ENCODE results near the gene SLCO2A1. TPM values are rescaled to one million over a fixed set of nuclear protein-coding genes. Genes with fewer than 3 reads are reported as not detected.

SLCO2A1 gene
- total and polyA plus RNA-seq, 5 donors = 17.1 to 100 (median 36.1) TPM

DNA sequence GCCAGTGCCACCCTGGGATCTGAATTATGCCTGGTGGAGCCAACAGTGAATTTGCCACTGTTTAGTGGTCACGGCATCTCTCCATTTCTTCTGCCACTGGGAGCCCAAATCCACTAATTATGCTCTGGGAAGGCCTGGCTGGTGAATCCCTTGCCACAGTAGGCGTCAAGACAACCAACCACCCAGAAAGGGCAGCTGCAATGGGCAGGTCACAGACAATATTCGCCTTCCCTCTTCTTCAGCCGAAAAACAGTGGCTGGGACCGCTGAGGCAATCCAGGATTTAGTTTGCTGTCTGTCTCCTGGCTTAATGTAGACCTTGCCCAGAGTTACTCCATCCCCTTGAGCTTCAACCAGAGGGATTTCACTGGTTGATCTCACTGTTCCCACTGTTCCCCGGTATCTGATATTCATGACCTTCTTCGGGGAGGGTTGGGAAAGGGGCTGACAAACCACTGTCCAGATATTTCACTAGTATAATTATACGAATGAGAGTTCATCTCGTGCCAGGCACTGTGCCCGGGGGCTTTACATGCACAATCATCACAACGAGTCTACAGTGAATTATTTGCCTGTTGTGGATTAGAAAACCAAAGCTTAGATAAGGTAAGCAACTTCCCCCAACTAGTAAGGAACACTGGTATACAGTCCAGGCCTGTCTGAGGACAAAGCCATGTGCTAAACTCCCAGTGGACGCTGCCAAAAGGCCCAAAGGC is 84.2 kb downstream of the SLCO2A1 start:
- DNase-seq = no peak
- Histone ChIP-seq H3K9me3 (ENCODE audit: control insufficient read depth, low read length) (no peaks in the 10 kb centered on the region), H3K4me3 (ENCODE audit: low read length) (no peak overlapping the region), H3K27ac (ENCODE audit: low read length) (peak overlapping the region; percentile 59), H3K4me1 (ENCODE audit: control insufficient read depth, insufficient read depth, low read length) (peaks cover 17% of the 10 kb centered on the region), H3K27me3 (ENCODE audit: control insufficient read depth, insufficient read depth) (no peaks in the 10 kb centered on the region)
- 83% methylated on average over 12 of the region's 12 CpGs for WGBS
- no peak for ATAC-seq
- intact Hi-C loops (cut with DNase I) = no loop called here

DNA sequence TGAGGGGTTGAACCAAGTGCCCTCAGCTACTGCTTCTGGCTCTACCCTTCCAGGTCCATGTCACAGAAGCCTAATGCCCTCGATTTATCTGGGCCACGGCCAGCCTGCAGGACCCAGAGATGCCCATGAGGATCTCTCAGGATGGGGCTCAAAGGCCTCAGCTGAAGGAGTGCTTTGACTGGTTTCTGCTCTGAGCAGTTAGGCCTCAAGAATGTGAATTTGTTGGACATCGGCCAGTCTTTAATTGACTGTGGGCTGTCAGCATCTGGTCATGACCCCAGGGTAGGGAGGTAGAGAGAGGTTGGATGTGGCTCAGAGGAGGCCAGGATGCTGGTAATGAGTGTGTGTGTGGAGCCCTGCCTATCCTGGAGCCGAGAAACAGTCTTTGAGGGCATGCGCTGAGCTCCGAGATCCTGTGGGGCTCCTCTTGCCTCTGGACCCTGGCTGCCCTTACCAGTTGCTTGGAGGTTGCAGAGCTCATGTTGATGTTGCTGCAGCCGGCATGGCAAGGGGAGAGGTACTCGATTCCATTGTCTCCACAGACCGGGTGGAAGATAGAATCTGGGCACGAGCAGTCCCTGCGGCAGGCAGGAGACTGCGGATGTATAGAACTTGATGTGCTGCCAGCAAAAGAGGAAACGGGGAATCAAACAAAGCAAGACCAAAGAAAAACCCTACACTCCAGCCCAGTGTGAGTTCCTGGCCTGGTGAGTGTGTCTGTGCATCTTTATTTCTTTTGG is 84.9 kb downstream of the SLCO2A1 start:
- DNase-seq = peak in 2 of 3 donors; percentile 49 to 75
- ATAC-seq = peak; percentile 63 to 65
- Histone ChIP-seq H3K4me1 (ENCODE audit: control insufficient read depth, insufficient read depth, low read length) (peaks cover 17% of the 10 kb centered on the region), H3K27ac (ENCODE audit: low read length) (peak overlapping the region; percentile 60), H3K27me3 (ENCODE audit: control insufficient read depth, insufficient read depth) (no peaks in the 10 kb centered on the region), H3K4me3 (ENCODE audit: low read length) (no peak overlapping the region), H3K9me3 (ENCODE audit: control insufficient read depth, low read length) (no peaks in the 10 kb centered on the region)
- intact Hi-C loops (cut with DNase I) = no loop called here
- 51% methylated on average over 13 of the region's 13 CpGs for WGBS

DNA sequence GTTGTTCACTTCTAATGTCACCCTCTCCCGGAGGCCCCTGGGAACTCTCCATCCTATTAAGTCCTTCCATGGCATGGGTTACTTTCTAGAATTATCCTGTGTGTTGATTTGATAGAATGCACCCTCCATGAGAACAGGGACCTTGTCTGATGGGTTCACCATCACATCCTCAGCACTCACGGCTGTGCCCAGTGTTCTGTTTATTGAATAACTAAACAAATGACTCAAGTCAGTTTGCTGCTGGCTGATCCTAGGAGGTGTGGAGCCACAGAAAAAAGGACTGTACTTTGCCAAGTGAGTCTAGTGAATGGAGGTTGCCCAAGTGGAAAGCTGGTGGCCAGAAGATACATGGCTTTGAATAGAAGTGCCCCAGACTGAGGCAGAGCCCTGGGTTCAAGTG is 85.5 kb downstream of the SLCO2A1 start:
- no peak for ATAC-seq

DNA sequence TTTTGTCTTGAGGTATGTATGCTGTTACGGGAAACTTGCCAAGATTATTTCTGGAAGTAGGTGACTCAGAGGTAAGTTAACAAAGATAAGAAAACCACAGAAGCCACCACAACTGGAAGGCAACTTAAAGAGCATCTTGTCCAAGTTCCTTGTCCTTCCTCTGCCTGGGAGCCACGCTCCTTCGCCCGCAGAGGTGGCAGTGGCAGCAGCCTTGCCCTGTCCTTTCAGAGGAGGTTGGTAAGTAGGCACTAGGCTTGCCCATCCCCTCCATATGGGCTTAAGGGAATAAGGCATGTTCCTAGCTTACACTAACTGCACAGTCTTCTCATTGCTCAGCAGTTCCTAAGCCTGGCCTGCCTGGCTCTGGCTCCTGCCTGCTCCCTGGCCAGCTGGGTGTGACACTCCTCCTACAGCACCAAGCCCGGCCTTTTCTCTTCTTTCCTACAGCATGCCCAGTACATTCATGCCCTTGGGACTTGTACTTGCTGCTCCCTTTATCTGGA is 86.0 kb downstream of the SLCO2A1 start:
- DNase-seq (no peak), ATAC-seq (peak; percentile 12 to 15)
- intact Hi-C loops (cut with DNase I) = no loop called here
- 71% methylated on average over 5 of the region's 5 CpGs for WGBS
- H3K4me1 ChIP-seq (ENCODE audit: control insufficient read depth, insufficient read depth, low read length) = peaks cover 12% of the 10 kb centered on the region
- no peak overlapping the region for H3K4me3 ChIP-seq (ENCODE audit: low read length)
- H3K27ac ChIP-seq (ENCODE audit: low read length) = peak overlapping the region; percentile 12
- no peaks in the 10 kb centered on the region for H3K9me3 ChIP-seq (ENCODE audit: control insufficient read depth, low read length)
- H3K27me3 ChIP-seq (ENCODE audit: control insufficient read depth, insufficient read depth) = no peaks in the 10 kb centered on the region

More for the DNA sequence above, 85.5 kb downstream of the SLCO2A1 start:
- Histone ChIP-seq H3K9me3 (ENCODE audit: control insufficient read depth, low read length) (no peaks in the 10 kb centered on the region), H3K27ac (ENCODE audit: low read length) (peak overlapping the region; percentile 60), H3K4me1 (ENCODE audit: control insufficient read depth, insufficient read depth, low read length) (peaks cover 15% of the 10 kb centered on the region), H3K27me3 (ENCODE audit: control insufficient read depth, insufficient read depth) (no peaks in the 10 kb centered on the region), H3K4me3 (ENCODE audit: low read length) (no peak overlapping the region)
- DNase-seq = no peak
- intact Hi-C loops (cut with DNase I) = no loop called here
- WGBS = 85% methylated on average over 2 of the region's 2 CpGs

DNA sequence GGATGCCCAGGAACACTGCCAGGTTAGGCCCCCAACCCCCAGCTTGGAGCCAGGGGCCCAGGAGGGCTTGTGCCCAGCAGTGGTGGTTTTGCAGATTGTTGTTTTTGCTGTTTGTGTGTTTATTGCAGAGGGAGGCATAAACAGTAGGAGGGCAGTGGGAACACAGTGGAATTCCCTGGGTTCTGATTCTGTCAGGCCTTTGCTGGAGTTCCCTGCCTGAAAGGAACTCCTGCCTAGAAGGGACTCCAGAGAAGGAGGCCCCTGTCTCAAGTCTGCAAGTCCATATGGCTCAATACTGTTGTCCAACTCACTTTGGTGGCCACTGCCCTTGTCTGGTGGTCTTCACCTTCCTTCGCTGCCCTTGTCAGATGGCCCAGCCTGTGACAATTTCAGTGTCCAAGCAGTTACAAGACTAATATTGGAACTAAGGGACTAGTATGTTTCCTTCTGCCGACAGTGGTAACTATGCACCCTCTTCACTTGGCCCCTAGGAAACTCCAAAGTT is 86.6 kb downstream of the SLCO2A1 start:
- peaks cover 12% of the 10 kb centered on the region for H3K4me1 ChIP-seq (ENCODE audit: control insufficient read depth, insufficient read depth, low read length)
- no peak overlapping the region for H3K4me3 ChIP-seq (ENCODE audit: low read length)
- no peak overlapping the region for H3K27ac ChIP-seq (ENCODE audit: low read length)
- DNase-seq (no peak), ATAC-seq (no peak)
- H3K9me3 ChIP-seq (ENCODE audit: control insufficient read depth, low read length) = no peaks in the 10 kb centered on the region
- 96% methylated on average over 2 of the region's 2 CpGs for WGBS
- H3K27me3 ChIP-seq (ENCODE audit: control insufficient read depth, insufficient read depth) = no peaks in the 10 kb centered on the region
- intact Hi-C loops (cut with DNase I) = no loop called here

DNA sequence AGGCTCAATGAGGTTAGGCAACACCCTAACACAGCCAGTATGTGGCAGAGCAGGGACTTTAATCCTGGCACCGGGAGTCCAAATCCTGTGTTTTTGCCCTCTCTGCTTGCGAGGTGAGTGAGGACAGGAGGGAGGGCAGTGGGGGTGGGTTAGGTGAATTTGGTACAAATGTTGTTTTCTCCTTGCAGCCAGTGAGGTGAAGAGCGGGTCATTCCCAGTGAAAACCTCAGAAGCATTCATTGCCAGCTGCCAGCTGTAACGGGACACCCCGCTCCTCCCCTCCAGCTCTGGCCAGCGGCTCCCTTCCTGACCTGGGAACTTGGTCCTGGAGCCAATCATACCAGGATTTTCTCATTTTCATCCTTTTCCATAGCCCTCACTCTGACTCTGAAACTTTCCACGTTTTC is 88.3 kb downstream of the SLCO2A1 start:
- ATAC-seq (no peak), DNase-seq (no peak)
- Histone ChIP-seq H3K4me1 (ENCODE audit: control insufficient read depth, insufficient read depth, low read length) (peaks cover 12% of the 10 kb centered on the region), H3K4me3 (ENCODE audit: low read length) (no peak overlapping the region), H3K27ac (ENCODE audit: low read length) (no peak overlapping the region), H3K27me3 (ENCODE audit: control insufficient read depth, insufficient read depth) (no peaks in the 10 kb centered on the region), H3K9me3 (ENCODE audit: control insufficient read depth, low read length) (no peaks in the 10 kb centered on the region)
- intact Hi-C loops (cut with DNase I) = no loop called here
- 49% methylated on average over 7 of the region's 7 CpGs for WGBS

DNA sequence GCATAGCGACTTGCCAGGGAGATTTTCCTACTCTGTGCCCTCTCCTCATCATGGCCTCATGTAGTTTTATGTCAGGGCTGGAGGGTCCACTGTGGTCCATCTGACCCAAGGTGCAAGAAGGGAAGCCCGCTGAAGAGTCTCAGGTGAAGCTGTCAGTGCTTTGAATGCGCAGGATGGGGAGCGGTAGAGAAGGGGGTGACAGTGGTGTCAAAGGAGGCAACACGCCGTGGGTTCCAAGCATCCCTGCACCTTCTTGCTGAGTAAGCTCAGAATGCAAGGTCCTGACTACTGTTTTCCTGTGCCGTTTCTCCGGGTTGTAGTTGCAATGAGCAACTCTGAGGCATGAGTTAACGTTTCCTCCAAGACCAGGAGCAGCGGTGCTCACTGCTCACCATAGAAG is 89.2 kb downstream of the SLCO2A1 start:
- H3K4me1 ChIP-seq (ENCODE audit: control insufficient read depth, insufficient read depth, low read length) = peaks cover 11% of the 10 kb centered on the region
- 84% methylated on average over 10 of the region's 10 CpGs for WGBS

DNA sequence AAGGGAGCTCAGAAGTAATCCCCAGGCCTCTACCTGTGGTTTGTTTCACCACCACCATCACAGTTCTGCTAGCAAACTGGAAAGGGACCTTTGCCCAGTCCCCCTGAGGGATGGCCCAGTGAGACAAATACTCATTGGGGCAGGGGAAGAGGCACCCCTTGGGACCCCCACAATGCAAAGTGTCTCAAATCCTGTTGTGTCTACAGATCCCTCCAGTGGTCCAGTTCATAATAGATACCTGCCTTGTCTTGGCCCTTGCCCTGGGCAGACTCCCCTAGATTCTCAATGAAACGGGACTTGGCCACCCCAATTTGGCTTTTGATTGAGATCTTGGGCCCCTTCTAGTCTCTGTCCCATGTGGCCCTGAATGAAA is 90.3 kb downstream of the SLCO2A1 start:
- 83% methylated on average over 1 of the region's 1 CpG for WGBS
- Histone ChIP-seq H3K4me1 (ENCODE audit: control insufficient read depth, insufficient read depth, low read length) (peaks cover 9% of the 10 kb centered on the region), H3K9me3 (ENCODE audit: control insufficient read depth, low read length) (no peaks in the 10 kb centered on the region), H3K4me3 (ENCODE audit: low read length) (no peak overlapping the region), H3K27ac (ENCODE audit: low read length) (no peak overlapping the region), H3K27me3 (ENCODE audit: control insufficient read depth, insufficient read depth) (no peaks in the 10 kb centered on the region)
- intact Hi-C loops (cut with DNase I) = loop anchor here in 2 of 4 donors (10.0 kb wide), 2 partner anchors 95 to 275 kb away; no protein-coding TSS in a partner anchor
- ATAC-seq (no peak), DNase-seq (no peak)

More for the DNA sequence above, 89.2 kb downstream of the SLCO2A1 start:
- no peaks in the 10 kb centered on the region for H3K27me3 ChIP-seq (ENCODE audit: control insufficient read depth, insufficient read depth)
- H3K27ac ChIP-seq (ENCODE audit: low read length) = no peak overlapping the region
- no peak overlapping the region for H3K4me3 ChIP-seq (ENCODE audit: low read length)
- no peak for ATAC-seq
- intact Hi-C loops (cut with DNase I) = no loop called here
- no peaks in the 10 kb centered on the region for H3K9me3 ChIP-seq (ENCODE audit: control insufficient read depth, low read length)
- DNase-seq = no peak

DNA sequence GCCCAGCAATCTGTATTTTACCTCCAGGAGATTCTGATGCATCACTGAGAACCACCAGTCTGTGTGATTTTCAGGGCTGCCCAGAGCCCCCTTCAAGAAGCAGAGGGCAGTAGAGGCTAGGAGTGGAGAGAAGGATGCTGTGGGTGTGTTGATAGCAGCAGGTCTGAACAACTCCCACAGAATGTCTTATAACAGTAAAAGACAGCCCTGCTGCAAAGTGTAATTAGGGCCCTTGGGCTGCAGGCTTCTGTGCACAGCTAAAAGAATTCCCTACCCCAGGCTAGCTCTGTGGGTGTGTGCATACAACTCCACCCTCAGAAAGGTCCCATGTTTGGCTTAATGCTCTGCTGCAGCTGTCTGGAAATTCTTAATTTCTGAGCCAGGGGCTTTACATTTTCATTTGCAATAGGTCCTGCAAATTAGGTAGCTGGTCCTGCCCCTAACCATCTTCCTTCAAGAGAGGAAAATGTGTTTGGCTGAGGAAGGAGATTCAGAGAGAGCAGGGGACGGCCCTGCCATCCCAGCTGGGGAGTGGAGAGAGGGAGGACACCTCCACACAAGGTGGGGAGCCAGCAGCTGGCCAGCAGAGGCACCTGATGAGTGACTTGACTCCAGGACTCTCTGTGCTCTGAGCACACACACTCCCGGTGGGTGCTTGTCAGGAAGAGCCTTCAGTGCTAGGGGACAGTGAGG is 90.8 kb downstream of the SLCO2A1 start:
- no peak overlapping the region for H3K4me3 ChIP-seq (ENCODE audit: low read length)
- no peak for DNase-seq
- peaks cover 5% of the 10 kb centered on the region for H3K4me1 ChIP-seq (ENCODE audit: control insufficient read depth, insufficient read depth, low read length)
- intact Hi-C loops (cut with DNase I) = loop anchor here in 2 of 4 donors (10.0 kb wide), 2 partner anchors 96 to 276 kb away; no protein-coding TSS in a partner anchor
- no peaks in the 10 kb centered on the region for H3K9me3 ChIP-seq (ENCODE audit: control insufficient read depth, low read length)
- 91% methylated on average over 2 of the region's 2 CpGs for WGBS
- H3K27me3 ChIP-seq (ENCODE audit: control insufficient read depth, insufficient read depth) = no peaks in the 10 kb centered on the region
- H3K27ac ChIP-seq (ENCODE audit: low read length) = no peak overlapping the region
- no peak for ATAC-seq

DNA sequence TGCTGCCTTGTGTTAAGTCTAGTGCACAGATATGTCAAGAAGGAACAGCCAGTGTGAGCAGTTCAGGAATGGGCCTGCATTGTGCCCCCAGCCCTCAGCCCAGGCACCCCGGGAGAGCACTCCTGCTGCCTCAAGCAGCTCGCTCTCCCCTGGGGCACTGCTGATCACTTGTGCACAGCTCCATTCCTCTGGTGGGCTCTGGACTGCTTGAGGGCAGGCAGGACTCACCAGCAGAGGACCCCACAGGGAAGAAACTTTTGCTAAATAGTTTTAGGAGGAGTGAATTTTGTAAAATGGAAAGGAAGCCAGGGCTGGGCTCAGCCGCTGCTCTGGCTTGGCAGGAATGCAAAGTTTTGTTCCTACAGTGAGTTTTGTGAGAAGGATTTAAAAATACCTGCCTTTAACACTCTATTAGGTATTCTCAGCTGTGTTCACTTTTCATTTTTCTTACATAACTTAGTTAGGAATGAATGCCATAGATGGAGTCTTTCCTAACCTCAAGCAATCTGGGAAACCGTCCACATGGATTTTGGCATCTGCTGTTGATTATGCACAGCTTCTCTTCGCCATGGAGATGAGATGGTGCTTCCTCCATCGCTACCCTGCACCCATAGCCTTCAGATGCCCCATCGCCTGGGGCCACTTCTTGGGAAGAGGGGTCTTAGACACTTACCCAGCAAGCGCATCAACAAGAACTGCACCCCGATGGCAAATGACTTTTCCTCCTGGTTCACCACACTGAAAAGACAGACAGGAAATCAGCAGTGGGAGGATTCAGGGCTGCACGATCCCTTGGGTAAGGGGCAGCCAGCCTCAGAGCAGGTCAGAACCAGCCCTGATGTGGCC is 91.7 kb downstream of the SLCO2A1 start:
- no peak overlapping the region for H3K27ac ChIP-seq (ENCODE audit: low read length)
- no peak for ATAC-seq
- intact Hi-C loops (cut with DNase I) = loop anchor here in 2 of 4 donors (10.0 kb wide), 2 partner anchors 97 to 277 kb away; no protein-coding TSS in a partner anchor
- DNase-seq = no peak
- H3K4me3 ChIP-seq (ENCODE audit: low read length) = no peak overlapping the region
- no peaks in the 10 kb centered on the region for H3K9me3 ChIP-seq (ENCODE audit: control insufficient read depth, low read length)
- no peaks in the 10 kb centered on the region for H3K27me3 ChIP-seq (ENCODE audit: control insufficient read depth, insufficient read depth)
- 65% methylated on average over 10 of the region's 10 CpGs for WGBS
- peaks cover 2% of the 10 kb centered on the region for H3K4me1 ChIP-seq (ENCODE audit: control insufficient read depth, insufficient read depth, low read length)
